Activated CD4-positive, alpha-beta T cell treated with anti-CD3 and anti-CD28 coated beads, Interleukin-2, Interleukin-4, amounts not matched to agents 100 ng/mL and 50 ng/mL, durations not matched to agents 16 hours and 8 hours (primary cell): Measurements from ENCODE around the gene PRXL2A.
"Not testable (repeated sequence)": the region's sequence is repeated elsewhere in the genome, so short reads cannot be mapped to it uniquely, and the experiment has no call there.

Experiments
- DNase-seq: peaks from one replicate; pipeline ENCODE4 v3.0.0-alpha.2; 2020; ENCODE audit warnings: low spot score

The PRXL2A gene

DNA sequence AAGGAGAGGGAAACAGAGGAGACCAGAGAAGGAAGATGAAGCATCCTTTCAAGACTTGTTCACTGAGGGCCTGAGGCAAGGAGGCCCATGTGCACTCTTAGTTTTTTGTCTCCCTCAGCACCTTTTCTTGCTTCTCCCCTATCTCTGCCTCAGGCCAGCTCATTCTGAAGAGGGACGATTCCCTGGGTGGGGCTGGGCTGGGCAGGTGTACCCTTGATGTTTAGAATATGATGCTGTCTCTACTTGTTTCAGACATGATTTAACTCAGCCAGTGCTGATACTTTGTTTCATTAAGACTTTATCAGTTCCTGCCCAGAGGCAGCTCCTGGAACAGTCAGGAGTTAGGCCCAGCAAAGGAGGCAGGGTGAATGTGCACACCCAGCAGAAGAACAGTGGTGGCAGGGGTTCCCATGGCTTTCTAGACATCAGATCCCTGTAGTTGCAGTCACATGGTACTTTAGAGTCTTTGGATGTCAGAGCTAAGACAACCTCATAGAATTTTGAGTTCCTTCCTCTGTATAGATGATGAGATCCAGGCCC, 3.4 kb downstream of the PRXL2A start:
- DNase-seq = no peak

DNA sequence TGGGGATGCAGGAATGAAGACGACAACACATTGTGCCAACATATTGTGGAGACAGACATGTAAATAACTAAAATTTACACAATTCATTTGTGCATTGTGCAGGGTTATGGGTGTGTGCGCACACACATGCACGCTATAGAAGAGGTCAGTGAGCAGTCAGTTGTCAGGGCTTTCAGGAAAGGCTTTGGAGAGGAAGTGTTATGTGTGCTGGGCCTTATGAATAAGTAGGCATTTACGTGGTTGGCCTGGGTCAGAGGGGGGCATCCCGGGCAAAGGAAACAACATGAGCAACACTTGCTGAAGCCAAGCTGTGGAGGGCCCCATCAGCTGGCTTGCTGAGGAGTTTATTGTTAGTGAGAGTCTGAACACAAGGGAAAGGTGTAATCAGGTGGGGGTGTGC, 4.1 kb downstream of the PRXL2A start:
- DNase-seq = no peak

DNA sequence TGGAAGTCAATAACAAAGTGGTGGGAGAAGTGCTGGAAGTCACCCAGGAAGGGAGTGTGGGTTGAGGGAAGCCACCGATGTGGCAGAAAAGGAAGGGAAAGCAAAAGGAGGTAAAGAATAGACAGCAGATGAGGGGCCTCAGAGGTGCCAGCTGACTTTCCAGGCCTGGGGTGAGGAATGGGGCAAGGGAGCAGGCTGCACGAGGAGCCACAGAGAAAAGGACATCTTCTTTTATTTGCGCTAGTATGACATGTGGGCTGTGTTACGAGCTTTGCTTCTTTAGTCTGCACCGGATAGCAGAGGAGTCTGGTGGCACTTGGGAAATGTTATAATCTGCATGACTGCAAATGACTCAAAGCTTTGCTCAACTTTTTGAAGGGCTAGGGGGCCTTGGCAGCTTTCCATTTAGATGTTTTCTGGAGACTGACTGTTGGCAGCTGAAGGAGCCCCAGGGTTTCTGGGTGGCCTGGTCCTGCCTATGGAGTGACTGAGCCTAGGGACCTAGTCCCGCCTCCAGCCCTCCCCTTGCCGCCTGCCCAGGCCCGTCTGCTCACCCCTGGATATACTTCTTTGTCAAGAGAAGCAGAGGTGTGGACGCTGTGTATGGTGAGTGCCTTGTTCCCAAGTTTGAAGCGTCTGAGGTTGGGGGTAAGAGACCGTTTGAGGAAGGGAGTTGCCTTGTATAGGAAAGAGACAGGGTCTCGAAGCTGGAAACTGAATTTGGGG, 5.1 kb downstream of the PRXL2A start:
- no peak for DNase-seq

DNA sequence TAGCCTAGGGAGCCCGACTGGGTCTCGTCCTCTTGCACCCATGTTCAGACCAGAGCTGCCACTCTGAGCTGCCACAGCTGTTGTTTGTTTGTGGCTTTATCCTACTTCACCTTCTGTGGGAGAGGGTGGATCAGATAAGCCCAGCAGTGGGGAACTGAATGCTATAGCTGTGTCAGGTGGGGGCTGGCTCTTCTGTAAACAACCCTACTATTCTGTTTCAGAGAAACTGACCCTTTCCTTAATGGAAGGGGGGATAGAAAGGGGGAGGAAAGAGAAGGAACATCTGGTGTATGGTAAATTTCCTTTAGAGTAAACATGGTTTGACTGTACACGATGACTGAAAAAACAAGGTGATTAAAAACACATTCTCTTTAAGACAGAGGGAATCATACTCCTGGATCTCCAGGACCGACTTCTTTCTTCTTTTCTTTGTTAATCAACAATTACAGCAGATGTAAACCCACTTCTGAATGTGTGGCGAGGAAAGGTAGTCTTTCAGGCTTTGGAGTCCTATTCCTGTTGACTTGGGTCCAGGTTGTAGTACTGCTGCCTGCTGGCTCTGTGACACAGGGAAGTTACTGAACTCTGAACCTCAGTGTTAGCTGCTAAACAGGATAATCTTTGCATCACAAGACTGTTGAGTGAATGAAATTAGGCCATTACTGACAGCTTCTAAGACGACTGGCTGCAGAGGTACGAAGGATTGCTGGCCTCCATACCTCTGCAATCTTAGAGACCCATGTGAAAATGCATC, 6.0 kb downstream of the PRXL2A start:
- no peak for DNase-seq

- DNase-seq = no peak
These were observed 7.6 kb downstream of the PRXL2A start for GRCh38 chr10:80415734-80416478.

GRCh38 chr10:80416479-80417098, 8.2 kb downstream of the PRXL2A start:
- DNase-seq = no peak

DNA sequence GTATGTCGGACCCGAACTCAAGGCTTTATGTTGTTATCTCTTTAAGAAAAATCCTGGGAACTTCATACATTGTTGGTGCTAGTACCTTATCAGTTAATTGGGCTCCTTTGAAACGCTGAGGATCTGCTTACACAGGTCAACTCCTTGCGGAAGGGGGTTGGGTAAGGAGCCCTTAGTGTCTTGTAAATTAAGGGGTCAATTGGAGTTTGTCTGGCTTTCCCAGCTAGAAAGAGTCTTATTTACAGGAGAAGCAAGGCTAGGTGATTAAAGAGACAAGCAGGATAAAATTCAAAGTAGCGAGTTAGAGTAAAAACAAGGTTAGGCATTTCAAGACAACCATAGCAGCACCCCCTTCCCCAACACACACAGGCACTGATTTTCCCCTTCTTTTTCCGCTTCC, 8.9 kb downstream of the PRXL2A start:
- not testable (repeated sequence) for DNase-seq

- DNase-seq = no peak
These were observed 12.8 kb downstream of the PRXL2A start for GRCh38 chr10:80421050-80421706.

DNA sequence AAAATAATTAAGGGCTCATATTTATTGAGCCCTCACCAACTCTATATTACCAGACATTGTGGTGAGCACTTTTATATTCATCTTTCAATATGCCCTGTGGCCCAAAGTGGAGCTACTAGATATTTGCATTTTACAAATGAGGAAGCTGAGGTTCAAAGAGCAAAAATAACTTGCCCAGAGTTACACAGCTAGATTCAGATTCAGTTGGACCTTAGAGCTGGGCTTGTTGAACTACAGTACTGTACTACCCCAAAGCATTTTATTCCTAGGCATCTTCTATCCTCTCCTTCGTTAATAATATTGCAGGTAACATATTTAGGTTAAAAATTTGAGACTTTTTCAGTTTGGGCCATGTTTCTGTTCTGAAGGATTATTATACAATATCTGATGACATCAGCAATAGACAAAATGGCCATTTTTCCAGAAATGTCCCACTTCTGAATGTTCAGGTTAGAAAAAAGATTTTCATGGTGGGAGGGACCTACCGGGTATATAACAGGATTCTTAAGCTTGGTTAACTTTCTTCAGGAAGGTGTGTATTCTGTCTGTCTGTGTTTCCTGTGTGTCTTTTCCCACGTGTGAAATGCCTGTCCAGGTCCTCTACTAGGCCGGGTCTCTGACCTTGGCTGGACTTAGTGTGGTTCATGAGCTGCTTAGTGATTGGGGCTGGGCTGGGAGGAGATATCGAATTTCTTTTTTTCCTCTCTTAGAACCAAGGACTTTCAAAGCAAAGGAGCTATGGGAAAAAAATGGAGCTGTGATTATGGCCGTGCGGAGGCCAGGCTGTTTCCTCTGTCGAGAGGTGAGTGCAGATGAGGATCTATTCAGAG, 13.6 kb downstream of the PRXL2A start:
- DNase-seq = no peak

- DNase-seq = no peak
These were observed 17.6 kb downstream of the PRXL2A start for GRCh38 chr10:80425901-80426300.

DNA sequence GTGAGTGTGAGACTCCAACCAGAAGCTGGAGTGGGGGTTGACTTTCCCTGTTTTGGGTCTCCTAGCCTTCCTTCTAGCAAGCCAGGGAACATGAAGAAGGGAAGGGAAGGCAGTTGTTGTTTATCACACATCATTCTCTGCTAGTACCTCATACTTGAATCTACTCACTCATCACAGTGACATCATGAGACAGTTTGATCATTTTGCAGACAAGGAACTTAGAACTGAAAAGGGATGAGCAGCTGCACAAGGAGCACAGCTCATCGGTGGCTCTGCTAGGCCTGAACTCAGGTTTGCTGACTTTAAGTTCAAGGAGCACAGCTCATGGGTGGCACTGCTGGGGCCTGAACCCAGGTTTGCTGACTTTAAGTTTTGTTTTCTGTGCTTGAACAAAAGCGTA, 19.2 kb downstream of the PRXL2A start:
- DNase-seq = no peak

DNA sequence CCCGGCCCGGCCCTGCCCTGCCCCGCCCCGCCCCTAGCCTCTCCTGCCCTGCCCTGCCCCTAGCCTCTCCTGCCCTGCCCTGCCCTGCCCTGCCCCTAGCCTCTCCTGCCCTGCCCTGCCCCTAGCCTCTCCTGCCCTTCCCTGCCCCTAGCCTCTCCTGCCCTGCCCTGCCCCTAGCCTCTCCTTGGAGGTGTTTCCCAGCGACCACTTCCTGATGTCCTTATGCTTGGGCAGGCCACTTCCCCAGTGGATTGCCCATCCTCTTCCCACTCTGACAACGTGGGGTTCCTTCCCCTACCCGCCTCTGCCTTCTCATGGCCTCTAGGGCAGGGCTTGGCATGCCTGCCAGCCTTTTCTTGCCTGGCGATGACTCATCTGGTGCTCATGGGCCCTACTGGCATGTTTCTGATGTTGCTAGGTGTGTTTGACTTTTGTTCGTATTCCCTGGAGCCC, 21.2 kb downstream of the PRXL2A start:
- DNase-seq = peak; percentile 9

GRCh38 chr10:80433134-80433533, 24.8 kb downstream of the PRXL2A start:
- DNase-seq = no peak

DNA sequence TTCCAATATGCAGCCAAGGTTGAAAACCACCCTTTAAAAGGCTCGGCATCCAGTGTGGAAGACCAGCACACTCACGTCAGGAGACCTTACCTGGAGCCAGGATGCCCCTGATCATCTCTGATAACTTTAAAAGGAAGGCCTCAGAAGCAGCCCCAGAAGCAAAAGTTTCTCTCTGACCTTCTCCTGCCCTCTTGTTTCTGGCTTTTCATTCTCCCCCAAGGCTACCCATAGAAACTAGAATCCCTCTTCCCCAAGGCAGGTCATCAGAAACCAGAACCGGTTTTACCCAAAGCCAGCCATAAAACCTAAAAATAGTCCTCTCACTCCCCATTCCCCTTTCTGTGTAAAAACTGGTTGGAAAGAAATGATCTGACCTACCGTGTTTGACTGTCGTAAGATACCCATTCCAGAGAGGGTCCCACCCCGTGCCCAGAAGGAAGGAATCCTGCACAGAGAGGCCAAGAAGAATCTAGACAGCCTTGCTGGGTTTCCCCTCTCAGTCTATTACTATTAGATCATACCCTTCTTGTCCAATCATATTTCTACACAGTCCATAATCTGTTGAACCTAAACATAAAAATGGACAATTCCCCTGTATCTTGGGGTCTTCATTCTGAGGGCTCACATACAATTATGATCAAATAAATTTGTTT, 28.2 kb downstream of the PRXL2A start:
- DNase-seq = no peak

DNA sequence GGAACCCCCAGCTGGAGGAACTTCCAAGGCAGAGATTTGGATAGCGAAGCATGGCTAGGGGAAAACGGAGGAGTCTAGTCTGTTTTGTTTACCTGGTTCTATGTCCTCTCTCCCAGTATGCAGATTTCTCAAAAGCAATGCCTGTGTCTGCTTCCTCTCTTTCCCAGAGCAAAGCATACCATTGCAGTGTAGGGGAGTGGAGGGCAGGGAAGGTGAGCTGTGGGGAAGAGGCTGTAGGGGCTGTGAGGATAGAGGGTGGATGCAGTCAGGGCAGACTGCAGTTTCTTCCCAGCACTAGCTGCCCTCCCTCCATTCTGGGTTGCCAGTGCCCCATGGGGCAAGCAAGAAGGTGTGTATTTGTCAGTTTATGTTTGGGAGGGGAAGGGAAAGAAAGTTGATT, 28.9 kb downstream of the PRXL2A start:
- DNase-seq = no peak

DNA sequence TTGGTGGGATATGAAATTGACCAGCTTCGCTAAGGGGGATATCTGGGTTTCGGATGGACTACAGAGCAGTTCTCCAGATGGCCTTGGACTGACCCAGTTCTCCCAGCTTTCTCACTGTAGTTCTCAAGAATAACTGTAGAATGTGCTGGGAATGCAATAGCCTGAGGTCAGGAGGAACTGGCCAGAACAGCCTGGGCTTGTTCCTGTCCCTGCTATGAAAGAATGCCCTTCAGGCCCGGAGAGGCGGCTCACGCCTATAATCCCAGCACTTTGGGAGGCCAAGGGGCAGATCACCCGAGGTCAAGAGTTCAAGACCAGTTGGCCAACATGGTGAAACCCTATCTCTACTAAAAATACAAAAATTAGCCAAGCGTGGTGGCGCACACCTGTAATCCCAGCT, 33.5 kb downstream of the PRXL2A start:
- DNase-seq = no peak

GRCh38 chr10:80442879-80443278, 34.5 kb downstream of the PRXL2A start:
- no peak for DNase-seq

- no peak for DNase-seq
These were observed 35.2 kb downstream of the PRXL2A start for GRCh38 chr10:80443531-80443974.

DNA sequence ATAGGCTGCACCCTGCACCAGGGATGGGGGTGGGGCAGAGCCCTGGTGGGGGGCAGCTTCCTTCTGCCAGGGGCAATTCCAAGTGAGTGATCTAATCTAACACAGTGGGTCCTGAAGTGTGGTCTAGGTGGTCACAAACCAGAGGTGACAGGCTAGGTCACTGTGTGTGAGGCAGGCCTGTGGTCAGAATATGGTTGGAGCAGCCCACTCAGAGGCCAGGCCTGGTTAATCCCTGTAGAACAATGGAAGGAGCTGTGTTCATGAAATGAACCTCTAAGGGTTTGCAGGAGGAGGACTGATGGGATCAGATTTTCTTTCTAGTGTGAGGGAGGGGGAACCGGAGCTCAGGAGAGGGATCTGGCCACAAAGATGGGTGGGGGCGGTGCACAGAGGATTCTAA, 35.8 kb downstream of the PRXL2A start:
- no peak for DNase-seq
